ENCODE results near the gene MAP3K14.

DNA sequence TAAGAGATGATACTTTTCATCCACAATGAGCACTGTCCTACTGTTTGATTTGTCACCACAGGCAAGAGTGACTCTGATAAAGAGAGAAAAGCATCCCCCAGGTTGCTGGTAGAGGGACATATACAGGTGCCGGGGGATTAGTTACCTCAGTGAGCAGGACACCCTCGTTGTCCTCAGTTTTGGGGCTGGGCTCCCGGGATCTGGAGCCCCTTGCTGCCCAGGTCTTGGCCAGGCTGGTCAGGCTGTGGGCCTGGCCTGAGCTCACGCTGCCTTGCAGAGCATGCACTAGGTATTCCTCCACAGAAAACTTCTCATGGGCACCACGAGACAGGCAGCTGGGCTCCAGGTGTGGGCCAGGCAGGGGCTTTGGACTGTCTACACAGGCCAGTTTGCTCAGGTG is 30.5 kb downstream of the MAP3K14 start:
- TF ChIP-seq CTCF (conservative IDR thresholded peaks at IDR 0.05; ENCODE audit: low read depth, low read length) (no peak), POLR2A (IDR thresholded peaks at IDR 0.05; ENCODE audit: low read depth, low read length) (no peak), SMC3 (IDR thresholded peaks at IDR 0.05; ENCODE audit: low read depth, low read length) (no peak), BHLHE40 (IDR thresholded peaks at IDR 0.05; ENCODE audit: low read depth, low read length) (no peak), FOS (IDR thresholded peaks at IDR 0.05; ENCODE audit: low read depth, low read length) (no peak), CEBPB (IDR thresholded peaks at IDR 0.05; ENCODE audit: low read depth, low read length) (no peak), NFE2L2 (IDR thresholded peaks at IDR 0.05; ENCODE audit: low read depth, low read length) (no peak), CHD1 (IDR thresholded peaks at IDR 0.05; ENCODE audit: low read depth, low read length) (no peak), MAZ (IDR thresholded peaks at IDR 0.05; ENCODE audit: borderline replicate concordance, low read depth, low read length) (no peak), RFX5 (IDR thresholded peaks at IDR 0.05; ENCODE audit: low read depth, low read length) (no peak), RAD21 (IDR thresholded peaks at IDR 0.05; ENCODE audit: low read length) (no peak), RCOR1 (IDR thresholded peaks at IDR 0.05; ENCODE audit: insufficient replicate concordance, low read length) (no peak), MAFK (IDR thresholded peaks at IDR 0.05; ENCODE audit: low read depth, low read length) (no peak)
- TF ChIP-seq, protein P1, sequence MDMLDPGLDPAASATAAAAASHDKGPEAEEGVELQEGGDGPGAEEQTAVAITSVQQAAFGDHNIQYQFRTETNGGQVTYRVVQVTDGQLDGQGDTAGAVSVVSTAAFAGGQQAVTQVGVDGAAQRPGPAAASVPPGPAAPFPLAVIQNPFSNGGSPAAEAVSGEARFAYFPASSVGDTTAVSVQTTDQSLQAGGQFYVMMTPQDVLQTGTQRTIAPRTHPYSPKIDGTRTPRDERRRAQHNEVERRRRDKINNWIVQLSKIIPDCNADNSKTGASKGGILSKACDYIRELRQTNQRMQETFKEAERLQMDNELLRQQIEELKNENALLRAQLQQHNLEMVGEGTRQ (IDR thresholded peaks at IDR 0.05; ENCODE audit: low read depth, low read length), result no peak
